HS-5 (cell line): ENCODE results near the gene DBF4.
"Not testable (repeated sequence)": the region's sequence is repeated elsewhere in the genome, so short reads cannot be mapped to it uniquely, and the experiment has no call there.

Experiments used
- DNase-seq: peaks from one replicate; pipeline ENCODE4 v3.0.0-alpha.2; 2012; ENCODE audit warnings: low read depth

DBF4 gene

DNA sequence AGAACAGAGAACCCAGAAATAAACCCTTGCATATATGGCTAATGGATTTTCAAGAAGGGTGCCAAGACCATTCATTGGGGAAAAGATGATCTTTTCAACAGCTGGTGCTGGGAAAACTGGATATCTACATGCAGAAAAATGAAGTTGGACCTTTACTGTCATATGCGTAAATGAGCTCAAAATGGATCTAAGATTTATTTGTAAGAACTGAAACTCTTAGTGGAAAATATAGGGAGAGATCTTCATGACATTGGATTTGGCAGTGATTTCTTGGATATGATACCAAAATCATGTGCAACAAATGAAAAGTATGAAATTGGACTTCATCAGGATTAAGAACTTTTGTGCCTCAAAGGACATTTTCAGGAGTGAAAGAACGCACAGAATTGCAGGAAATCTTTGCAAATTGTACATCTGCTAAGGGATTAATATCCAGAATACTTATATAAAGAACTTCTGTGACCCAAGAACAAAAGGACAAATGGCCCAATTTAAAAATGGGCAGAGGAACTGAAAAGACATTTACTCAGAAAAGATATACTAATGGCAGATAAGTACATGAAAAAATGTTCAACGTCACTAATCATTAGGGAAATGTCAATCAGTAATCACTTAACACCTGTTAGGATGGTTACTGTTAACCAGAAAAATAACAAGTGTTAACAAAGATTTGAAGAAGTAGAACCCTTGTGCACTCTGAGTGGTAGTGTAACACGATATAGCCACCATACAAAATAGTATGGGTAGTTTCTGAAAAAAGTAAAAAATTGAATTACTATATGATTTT is 6.1 kb downstream of the DBF4 start:
- no peak for DNase-seq

DNA sequence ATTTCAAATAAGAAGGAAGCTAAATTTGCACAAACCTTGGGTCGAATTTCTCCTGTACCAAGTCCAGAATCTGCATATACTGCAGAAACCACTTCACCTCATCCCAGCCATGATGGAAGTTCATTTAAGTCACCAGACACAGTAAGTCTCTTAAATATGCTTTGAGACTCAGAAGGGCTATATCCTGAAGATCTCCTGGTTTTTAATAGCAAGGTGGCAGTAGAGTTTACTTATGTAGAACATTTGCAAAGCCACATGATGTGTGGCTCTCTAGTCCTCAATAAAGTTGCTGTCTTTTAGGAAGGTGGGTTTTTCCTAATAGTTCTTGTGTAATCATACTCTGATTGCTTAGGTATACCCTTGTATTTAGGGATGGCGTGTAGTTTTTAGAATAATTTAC is 8.7 kb downstream of the DBF4 start:
- DNase-seq: no peak

DNA sequence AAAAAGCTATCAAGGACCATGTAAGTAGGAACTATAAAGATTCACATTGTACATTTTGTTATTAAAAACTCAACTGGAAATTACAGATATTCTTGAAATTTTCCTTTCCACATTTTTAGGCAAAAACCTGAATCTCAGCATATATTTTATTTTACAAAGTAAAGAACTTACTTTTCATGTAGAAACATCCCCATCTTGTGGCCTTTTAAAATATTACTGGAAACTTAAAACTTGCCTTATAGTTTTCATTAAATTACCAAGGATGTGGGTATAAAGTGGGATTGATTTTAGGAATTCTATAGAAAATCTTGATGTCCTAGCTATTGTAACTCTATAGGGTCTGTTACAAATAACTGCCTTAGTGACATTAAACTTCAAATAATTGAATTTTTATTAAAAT is 10.6 kb downstream of the DBF4 start:
- no peak for DNase-seq

DNA sequence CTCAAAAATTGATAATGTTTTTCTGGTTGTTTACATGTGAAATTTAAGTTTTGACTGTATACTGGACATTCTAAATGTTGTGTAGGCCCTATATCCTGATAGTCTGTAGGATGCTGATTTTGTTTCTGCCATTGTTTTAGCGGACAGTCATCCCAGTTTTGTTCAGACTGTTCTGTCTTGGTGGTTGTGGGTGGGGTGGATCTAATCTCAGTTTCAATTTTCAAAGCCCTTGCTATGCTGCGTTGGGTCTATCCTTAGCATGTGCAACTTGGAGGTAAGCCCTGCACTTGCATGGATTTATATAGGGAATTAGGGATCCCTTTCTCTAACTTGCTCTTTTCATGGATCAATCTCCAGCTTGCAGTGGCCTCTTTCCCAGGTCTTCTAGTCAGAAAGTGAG is 19.1 kb downstream of the DBF4 start:
- no peak for DNase-seq

DNA sequence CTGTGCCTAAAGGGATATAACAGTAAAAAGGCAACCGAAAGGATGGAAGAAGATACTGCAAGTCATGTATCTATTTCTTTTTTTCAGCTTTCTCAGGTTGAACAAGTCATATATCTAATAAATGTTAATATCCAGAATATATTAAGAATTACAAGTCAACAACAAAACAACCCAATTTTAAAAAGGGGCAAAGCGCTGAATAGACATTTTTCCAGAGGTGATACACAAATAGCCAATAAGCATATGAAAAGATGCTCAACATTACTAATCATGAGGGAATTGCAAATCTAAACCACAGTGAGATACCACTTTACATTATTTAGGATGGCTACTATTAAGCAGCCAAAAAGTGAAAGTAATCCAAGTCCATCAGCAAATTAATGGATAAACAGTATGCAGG is 23.0 kb downstream of the DBF4 start:
- DNase-seq: no peak

DNA sequence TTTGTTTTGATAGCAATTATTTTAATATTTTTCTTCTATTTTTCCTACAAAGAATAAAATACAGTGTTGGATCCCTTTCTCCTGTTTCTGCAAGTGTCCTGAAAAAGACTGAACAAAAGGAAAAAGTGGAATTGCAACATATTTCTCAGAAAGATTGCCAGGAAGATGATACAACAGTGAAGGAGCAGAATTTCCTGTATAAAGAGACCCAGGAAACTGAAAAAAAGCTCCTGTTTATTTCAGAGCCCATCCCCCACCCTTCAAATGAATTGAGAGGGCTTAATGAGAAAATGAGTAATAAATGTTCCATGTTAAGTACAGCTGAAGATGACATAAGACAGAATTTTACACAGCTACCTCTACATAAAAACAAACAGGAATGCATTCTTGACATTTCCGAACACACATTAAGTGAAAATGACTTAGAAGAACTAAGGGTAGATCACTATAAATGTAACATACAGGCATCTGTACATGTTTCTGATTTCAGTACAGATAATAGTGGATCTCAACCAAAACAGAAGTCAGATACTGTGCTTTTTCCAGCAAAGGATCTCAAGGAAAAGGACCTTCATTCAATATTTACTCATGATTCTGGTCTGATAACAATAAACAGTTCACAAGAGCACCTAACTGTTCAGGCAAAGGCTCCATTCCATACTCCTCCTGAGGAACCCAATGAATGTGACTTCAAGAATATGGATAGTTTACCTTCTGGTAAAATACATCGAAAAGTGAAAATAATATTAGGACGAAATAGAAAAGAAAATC is 31.0 kb downstream of the DBF4 start:
- DNase-seq: not testable (repeated sequence)

DNA sequence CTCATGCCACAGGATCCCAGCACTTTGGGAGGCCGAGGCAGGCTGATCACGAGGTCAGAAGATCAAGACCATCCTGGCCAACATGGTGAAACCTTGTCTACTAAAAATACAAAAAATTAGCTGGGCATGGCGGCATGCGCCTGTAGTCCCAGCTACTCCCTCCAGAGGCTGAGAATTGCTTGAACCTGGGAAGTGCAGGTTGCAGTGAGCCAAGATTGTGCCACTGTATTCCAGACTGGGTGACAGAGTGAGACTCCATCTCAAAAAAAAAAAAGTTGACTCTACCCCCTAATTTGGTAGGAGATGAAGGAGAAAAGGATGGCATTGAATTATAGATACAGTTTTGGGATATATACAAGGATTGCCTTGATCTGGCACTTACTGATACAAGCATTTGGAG is 32.5 kb downstream of the DBF4 start:
- not testable (repeated sequence) for DNase-seq

DNA sequence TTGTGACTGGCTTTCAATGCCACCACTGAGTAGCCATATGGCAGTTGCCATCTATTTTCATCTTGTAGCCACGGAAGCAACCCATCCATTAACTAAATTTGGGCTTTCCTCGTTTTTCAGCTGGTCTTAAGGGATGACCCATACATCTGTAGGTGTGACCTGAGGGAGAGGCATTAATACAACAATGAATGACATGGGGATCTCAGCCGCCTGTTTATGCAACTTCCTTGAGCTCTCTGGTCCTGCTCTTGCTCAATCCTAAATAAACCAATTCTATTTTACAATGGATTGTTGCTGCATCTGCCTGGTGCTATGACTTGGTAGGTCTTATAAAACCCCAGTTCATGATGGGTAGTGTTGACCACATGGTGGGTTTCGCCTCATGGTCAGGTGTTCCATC is 35.8 kb downstream of the DBF4 start:
- no peak for DNase-seq

DNA sequence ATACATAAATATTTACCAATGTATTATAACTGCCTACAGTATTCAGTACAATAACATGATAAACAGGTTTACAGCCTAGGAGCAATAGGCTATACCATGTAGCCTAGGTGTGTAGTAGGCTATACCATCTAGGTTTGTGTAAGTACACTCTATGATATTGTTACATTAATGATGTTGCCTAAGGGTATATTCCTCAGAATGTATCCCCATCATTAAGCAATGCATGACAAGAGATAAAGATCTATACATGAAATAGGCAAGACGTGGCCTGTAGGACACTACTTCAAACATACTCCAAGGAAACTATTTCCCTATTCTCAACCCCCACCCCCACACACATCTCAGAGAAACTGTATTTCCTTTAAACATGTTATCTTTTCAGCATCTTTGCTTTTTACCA is 42.4 kb downstream of the DBF4 start:
- DNase-seq: no peak

DNA sequence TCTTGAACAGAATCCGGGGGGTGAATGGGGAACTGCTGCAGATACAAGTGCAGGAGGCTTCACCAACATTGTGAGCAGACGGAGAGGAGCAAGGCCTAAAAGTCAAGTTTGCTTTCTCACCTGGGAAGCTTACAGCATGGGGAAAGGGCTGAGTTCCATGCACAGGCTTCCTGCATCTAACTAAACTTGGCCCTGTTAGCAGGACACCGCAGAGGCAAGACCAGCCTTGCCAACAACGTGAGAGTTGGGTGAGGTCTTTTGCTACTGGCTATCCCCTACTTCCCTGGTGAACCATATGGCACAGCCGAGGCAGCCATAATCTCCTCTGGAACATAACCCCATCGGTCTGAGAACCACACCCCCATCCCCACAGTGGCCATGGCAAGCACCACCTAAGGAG is 43.6 kb downstream of the DBF4 start:
- DNase-seq: no peak

DNA sequence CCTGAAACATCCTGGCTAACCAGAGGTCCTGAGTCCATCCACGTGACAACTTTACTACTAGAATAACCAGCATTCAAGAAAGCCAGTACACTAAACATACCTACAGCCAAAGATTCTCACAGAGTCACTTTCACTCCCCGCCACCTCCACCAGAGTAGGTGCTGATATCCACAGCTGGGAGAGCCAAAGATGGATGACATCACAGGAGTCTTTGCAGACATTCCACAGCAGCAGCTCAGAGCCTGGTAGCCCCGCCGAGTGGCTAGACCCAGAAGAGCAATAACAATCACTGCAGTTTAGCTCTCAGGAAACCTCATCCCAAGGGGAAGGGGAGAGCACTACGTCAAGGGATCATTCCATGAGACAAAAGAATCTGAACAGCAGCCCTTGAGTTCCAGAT is 44.3 kb downstream of the DBF4 start:
- DNase-seq: no peak

DNA sequence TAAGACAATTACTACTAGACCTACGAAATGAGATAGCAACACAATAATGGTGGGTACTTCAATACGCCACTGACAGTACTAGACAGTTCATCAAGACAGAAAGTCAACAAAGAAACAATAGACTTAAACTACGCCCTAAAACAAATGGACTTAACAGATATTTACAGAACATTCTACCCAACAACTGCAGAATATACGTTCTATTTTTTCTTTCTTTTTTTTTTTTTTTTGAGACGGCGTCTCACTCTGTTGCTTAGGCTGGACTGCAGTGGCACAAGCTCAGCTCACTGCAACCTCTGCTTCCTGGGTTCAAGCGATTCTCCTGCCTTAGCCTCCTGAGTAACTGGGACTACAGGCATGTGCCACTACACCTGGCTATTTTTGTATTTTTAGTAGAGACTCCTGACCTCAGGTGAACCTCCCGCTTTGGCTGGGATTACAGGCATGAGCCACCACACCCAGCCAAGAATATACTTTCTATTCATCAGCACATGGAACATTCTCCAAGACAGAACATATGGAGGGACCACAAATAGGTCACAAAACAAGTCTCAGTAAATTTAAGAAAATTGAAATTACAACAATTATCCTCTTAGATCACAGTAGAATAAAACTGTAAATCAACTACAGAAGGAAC is 46.6 kb downstream of the DBF4 start:
- DNase-seq: not testable (repeated sequence)

DNA sequence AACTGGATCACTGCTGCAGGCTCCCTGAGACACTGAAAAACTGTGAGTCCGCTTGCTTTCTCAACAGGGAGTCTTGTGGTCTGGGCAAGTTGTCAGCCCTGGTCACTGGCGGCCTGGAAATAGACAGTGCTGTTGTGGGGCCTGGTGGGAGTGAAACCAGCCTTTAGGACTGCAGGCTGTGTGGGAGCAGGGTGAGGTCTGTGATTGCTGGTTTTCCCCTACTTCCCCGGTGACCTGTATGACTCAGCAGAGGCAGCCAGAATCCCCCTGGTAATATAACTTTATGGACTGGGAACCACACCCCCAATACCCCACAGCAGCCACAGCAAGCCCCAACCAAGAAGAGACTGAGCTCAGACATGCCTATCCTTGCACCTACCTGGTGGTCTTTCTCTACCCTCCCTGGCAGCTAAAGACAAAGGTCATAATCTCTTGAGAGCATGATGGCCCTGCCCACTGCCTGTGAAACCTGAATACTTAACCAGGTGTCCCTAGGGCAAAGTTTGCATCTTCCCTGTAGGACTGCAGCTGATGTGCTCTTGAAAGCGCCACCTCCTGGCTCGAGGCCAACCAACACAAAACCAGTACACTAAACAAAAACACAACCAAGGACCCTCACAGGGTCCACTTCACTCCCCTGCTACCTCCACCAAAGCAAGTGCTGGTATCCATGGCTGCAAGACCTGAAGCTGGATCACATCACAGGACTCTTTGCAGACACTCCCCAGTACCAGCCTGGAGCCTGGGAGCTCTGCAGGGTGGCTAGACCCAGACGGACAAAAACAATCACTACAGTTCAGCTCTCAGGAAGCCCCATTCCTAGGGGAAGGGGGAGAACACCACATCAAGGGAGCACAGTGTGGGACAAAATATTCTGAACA is 50.5 kb downstream of the DBF4 start:
- no peak for DNase-seq

DNA sequence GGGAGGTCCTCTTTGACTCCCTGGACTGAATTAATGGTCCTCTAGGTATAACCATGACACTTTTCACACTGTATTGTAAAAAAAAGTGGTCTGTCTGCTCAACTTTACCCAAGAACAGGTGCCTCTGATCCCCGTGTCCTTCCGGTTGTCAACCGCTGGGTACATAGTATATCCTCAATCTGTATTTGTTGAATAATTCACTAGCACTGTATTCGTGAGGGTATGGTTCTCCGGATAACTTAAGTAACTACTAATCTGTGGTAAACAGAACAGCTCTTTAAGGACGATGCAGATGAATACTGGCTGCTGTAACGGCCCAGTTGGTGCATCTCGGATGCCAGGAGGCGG is 57.3 kb downstream of the DBF4 start:
- DNase-seq: no peak

DNA sequence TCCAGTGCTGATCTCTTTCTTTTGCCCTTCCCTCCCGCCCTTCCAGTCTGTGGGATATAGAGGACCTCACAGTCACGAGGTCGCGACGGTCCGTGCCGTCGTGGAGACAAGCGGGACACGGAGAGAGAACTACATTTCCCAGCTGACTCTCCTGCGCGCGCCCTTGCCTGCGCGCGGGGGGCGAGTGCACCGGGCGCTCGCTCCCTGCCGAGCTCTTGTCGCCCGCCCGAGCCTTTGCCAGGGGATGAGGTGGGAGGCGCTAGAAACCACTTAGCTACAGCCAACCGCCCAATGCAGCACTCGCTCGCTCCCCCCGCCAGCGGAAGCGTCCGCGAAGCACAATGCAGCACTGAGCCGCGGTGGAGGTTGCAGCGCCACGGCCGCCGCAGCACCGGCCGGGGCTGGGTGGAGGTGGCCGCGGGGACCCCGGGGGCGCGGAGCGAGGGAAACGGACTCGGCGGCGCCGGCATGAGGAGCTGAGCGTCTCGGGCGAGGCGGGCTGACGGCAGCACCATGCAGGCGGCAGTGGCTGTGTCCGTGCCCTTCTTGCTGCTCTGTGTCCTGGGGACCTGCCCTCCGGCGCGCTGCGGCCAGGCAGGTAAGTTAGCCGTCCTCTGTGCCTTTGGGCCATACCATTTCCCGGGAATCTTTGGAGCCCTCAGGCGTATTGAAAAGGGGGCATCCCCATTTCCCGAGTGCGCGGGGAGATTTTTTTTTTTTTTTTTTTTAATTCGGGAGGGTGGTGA is 57.8 kb downstream of the DBF4 start, which contains the start of gene ADAM22:
Gene ADAM22 (plus strand): TSS at position 299 of the 746 bp plus-strand sequence. CDS start 215 bp downstream, at position 514.
- peak; percentile 63 for DNase-seq

DNA sequence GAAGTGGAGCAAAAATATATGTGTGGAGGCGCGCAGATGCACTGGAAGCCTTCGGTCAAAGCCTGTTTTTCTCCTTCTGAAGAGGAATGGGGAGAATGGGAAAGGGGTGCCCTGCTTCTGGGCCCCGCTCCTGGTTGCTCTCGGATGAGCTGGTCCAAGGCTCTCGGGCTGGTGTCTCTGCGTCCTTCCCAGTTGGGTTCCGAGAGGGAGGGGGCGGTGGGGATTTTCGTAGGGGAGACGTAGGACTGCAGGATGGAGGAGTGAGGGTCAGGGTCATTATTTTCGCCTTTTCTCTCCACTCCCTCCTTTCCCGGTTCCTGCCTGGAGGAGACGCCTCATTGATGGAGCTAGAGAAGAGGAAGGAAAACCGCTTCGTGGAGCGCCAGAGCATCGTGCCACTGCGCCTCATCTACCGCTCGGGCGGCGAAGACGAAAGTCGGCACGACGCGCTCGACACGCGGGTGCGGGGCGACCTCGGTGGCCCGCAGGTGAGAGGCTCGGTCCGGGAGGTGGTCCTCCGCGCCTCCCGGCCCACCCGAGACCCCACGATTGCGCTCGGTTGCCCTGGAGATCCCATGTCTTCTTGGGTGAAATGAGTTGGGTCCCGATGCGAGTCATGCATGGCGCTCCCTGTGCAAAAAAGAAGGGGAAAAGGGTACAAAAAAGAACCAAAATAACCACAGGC is 58.5 kb downstream of the DBF4 start:
- DNase-seq: peak; percentile 5

DNA sequence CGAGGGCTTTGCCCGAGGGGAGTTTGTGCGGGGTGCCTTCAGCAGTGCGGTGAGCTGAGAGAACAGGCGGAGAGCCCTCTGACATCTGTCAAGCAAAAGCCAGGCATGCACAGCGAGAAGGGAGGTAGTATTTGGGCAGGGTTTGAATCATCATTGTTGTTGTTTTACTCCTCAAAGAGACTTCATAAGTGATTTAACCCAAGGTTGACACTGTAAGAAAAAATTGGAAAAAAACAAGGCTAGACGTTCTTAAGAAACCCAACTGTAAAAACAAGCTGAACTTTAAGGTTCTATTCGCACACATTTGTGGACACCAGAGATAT is 59.1 kb downstream of the DBF4 start:
- DNase-seq: no peak

DNA sequence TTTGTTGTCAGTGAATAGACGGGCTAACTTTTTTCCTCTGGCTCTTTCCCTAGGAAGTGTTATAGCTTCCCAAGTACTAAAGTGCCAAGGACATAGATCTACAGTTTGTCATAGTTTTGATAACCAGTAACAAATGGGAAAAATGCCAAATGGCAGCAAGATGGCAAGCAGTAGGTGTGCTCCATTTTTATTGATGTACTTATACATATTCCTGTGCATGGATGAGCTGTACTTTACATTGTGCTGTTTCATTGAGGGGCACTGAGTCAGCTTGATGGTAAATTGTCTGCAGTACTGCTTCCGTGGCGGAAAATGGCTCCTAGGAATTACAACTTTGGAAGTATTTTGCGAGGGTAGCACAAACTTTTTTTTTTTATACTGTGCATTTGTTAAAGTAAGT is 64.8 kb downstream of the DBF4 start:
- no peak for DNase-seq

DNA sequence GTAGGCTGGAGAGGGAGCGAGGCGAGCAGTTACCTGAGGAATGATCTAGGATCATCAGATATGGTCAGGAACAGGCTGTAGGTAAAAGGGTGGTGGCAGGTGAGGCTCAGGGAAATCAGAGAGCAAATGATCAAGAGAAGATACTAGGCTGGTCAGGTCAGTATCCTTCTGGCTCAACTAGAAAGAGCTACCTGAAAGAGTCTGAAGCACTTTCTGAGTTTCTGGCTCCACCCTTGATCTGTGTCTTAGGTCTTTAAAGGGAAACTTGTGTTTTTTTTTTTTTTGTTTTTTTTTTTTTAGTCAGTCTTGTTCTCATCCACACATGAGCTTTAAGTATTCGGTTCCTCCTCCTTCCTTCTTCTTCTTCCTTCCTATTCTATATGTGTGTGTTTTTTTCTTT is 68.3 kb downstream of the DBF4 start:
- no peak for DNase-seq

DNA sequence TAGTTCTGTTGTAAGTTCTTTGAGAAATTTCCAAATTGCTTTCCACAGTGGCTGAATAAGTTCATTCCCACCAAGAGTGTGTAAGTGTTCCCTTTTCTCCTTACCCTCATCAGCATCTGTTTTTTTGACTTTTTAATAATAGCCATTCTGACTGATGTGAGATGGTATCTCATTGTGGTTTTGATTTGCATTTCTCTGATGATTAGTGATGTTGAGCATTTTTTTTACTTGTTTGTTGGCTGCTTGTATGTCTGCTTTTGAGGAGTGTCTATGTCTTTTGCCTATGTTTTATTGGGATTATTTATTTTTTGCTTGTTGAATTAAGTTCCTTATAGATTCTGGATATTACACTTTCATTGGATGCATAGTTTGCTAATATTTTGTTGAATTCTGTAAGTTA is 69.6 kb downstream of the DBF4 start:
- not testable (repeated sequence) for DNase-seq

DNA sequence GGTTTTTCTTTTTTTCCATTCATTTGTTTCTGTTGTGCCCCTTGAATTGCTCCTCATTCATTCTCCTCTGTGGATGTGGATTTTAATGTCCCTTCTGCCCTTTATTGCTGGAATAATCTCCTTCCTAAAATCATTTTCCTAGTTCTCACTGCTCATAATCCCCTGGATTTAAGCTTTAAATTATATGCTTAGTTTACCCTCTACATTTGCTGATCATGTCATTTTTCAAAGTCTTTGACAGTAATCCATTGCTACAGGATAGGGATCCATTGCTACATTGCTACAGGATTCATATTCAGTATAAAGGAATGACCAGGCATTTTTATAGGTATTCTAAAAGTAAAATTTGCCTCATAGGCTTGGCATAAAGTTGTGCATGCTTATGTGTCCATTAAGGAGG is 72.1 kb downstream of the DBF4 start:
- DNase-seq: no peak
